Endodermal cell (in vitro differentiated cells): ENCODE results near the gene KLHL9. TPM values are rescaled to one million over a fixed set of nuclear protein-coding genes. Genes with fewer than 3 reads are reported as not detected.

Experiments used
- DNase-seq: peaks from one replicate; pipeline ENCODE4 v3.0.0-alpha.2; 2017
- H3K27ac ChIP-seq: 2 replicates; pipeline ENCODE4 v1.5.1; 2013; ENCODE audit warnings: mild to moderate bottlenecking, low read depth, low read length, moderate library complexity
- H3K27me3 ChIP-seq: 2 replicates; pipeline ENCODE4 v1.6.1; 2013; ENCODE audit warnings: mild to moderate bottlenecking, low read length, moderate library complexity; ENCODE audit not compliant: insufficient read depth, control insufficient read depth, poor library complexity, severe bottlenecking
- H3K36me3 ChIP-seq: 2 replicates; pipeline ENCODE4 v1.7.0; 2013; ENCODE audit warnings: mild to moderate bottlenecking, low read length, moderate library complexity; ENCODE audit not compliant: control insufficient read depth, insufficient read depth
- H3K4me1 ChIP-seq: one replicate; pipeline ENCODE4 v1.7.0; 2013; ENCODE audit warnings: low read length; ENCODE audit not compliant: control insufficient read depth, insufficient read depth
- H3K4me3 ChIP-seq: 2 replicates; pipeline ENCODE4 v1.5.1; 2013; ENCODE audit warnings: mild to moderate bottlenecking, low read length, moderate library complexity
- H3K9ac ChIP-seq: 2 replicates; pipeline ENCODE4 v1.6.1; 2013; ENCODE audit warnings: mild to moderate bottlenecking, low read length, moderate library complexity; ENCODE audit not compliant: poor library complexity, severe bottlenecking; ENCODE audit errors: extremely low read depth
- H3K9me3 ChIP-seq: 2 replicates; pipeline ENCODE4 v1.6.1; 2013; ENCODE audit warnings: mild to moderate bottlenecking, low read length, moderate library complexity; ENCODE audit not compliant: control insufficient read depth
- H3K27ac Mint-ChIP-seq: 2 replicates; pipeline ENCODE4 v1.8.0; 2020; ENCODE audit warnings: mixed read lengths
- H3K27me3 Mint-ChIP-seq: 2 replicates; pipeline ENCODE4 v1.8.0; 2021; ENCODE audit warnings: mild to moderate bottlenecking, mixed read lengths; ENCODE audit not compliant: insufficient read depth
- H3K36me3 Mint-ChIP-seq: 2 replicates; pipeline ENCODE4 v1.8.0; 2020; ENCODE audit warnings: low read depth, mixed read lengths
- H3K4me1 Mint-ChIP-seq: 2 replicates; pipeline ENCODE4 v1.8.0; 2020; ENCODE audit warnings: mixed read lengths
- H3K4me3 Mint-ChIP-seq: 2 replicates; pipeline ENCODE4 v1.8.0; 2020; ENCODE audit warnings: mild to moderate bottlenecking, moderate library complexity, mixed read lengths
- H3K9me3 Mint-ChIP-seq: 2 replicates; pipeline ENCODE4 v1.8.0; 2020; ENCODE audit warnings: mild to moderate bottlenecking, mixed read lengths
- CTCF ChIP-seq: fragments of 200-600 bp; sonication (generic); conservative IDR thresholded peaks from 2 replicates; pipeline ENCODE4 v1.5.0; 2021; ENCODE audit warnings: antibody characterized with exemption, mild to moderate bottlenecking
- WGBS, 2 experiments: methylation state at CpG; one replicate each; pipeline versions ENCODE4 v1.1.5 to v1.1.7; 2013; ENCODE audit warnings: missing lambda C conversion rate in 2 of 2, mixed read lengths in 1 of 2; ENCODE audit not compliant: insufficient coverage in 1 of 2, insufficient read length in 1 of 2; 5-methylcytosine and 5-hydroxymethylcytosine counted together
- total RNA-seq, 2 donors: library from RNA; stranded (reverse); fragmentation: NEBNext Ultra II Directional in 1 of 2; extraction: Animal tissue kit (Norgen Biotek cat#: 25700) in 1 of 2; gene quantifications; 2 replicates in 1 of 2; 3 replicates in 1 of 2; pipeline ENCODE4 v1.2.1, GENCODE V29; 2021

Gene KLHL9
- total RNA-seq, 2 donors from 2014 or later: 24.6 to 32.0 TPM

GRCh38 chr9:21317956-21318923 is 17.0 kb downstream of the KLHL9 start:
- no peaks in the 10 kb centered on the region for H3K4me1 Mint-ChIP-seq
- no peak overlapping the region for H3K27ac Mint-ChIP-seq
- DNase-seq: peak; percentile 58
- peak; percentile 86 for TF ChIP-seq CTCF
- no peak overlapping the region for H3K9ac ChIP-seq
- no peak overlapping the region for H3K27ac ChIP-seq
- peaks cover 18% of the 10 kb centered on the region for H3K27me3 ChIP-seq
- H3K9me3 ChIP-seq: no peaks in the 10 kb centered on the region
- peaks cover 10% of the 10 kb centered on the region for H3K36me3 ChIP-seq
- no peak overlapping the region for H3K4me3 Mint-ChIP-seq
- no peaks in the 10 kb centered on the region for H3K4me1 ChIP-seq
- 18 to 50% methylated on average over 1 to 7 of the region's 7 CpGs for WGBS, 2 experiments
- H3K27me3 Mint-ChIP-seq: peaks cover 41% of the 10 kb centered on the region
- H3K9me3 Mint-ChIP-seq: no peaks in the 10 kb centered on the region
- no peak overlapping the region for H3K4me3 ChIP-seq
- peaks cover under 1% of the 10 kb centered on the region for H3K36me3 Mint-ChIP-seq

- peaks cover 42% of the 10 kb centered on the region for H3K27me3 Mint-ChIP-seq
- no peak for DNase-seq
- 64 to 85% methylated on average over 3 of the region's 3 CpGs for WGBS, 2 experiments
- H3K4me3 ChIP-seq: no peak overlapping the region
- H3K4me1 Mint-ChIP-seq: no peaks in the 10 kb centered on the region
- no peak overlapping the region for H3K4me3 Mint-ChIP-seq
- no peaks in the 10 kb centered on the region for H3K36me3 Mint-ChIP-seq
- H3K27me3 ChIP-seq: peaks cover 18% of the 10 kb centered on the region
- no peaks in the 10 kb centered on the region for H3K9me3 ChIP-seq
- H3K9ac ChIP-seq: no peak overlapping the region
- H3K9me3 Mint-ChIP-seq: peaks cover 2% of the 10 kb centered on the region
- no peak overlapping the region for H3K27ac ChIP-seq
- peak; percentile 35 for TF ChIP-seq CTCF
- no peak overlapping the region for H3K27ac Mint-ChIP-seq
- H3K4me1 ChIP-seq: no peaks in the 10 kb centered on the region
- no peaks in the 10 kb centered on the region for H3K36me3 ChIP-seq
Observed at GRCh38 chr9:21316860-21317259, 18.3 kb downstream of the KLHL9 start.

GRCh38 chr9:21316032-21316842 is 19.0 kb downstream of the KLHL9 start:
- Histone ChIP-seq H3K27me3 (peaks cover 18% of the 10 kb centered on the region), H3K9ac (no peak overlapping the region), H3K27ac (no peak overlapping the region), H3K4me1 (no peaks in the 10 kb centered on the region), H3K4me3 (no peak overlapping the region), H3K9me3 (no peaks in the 10 kb centered on the region), H3K36me3 (no peaks in the 10 kb centered on the region)
- Mint-ChIP-seq H3K4me1 (no peaks in the 10 kb centered on the region), H3K27ac (no peak overlapping the region), H3K4me3 (no peak overlapping the region), H3K27me3 (peaks cover 42% of the 10 kb centered on the region), H3K9me3 (peaks cover 7% of the 10 kb centered on the region), H3K36me3 (no peaks in the 10 kb centered on the region)
- DNase-seq: no peak
- TF ChIP-seq CTCF: no peak
- WGBS, 2 experiments: 83 to 91% methylated on average over 6 to 8 of the region's 8 CpGs
